ENCODE measurements around the gene AURKB.

DNA sequence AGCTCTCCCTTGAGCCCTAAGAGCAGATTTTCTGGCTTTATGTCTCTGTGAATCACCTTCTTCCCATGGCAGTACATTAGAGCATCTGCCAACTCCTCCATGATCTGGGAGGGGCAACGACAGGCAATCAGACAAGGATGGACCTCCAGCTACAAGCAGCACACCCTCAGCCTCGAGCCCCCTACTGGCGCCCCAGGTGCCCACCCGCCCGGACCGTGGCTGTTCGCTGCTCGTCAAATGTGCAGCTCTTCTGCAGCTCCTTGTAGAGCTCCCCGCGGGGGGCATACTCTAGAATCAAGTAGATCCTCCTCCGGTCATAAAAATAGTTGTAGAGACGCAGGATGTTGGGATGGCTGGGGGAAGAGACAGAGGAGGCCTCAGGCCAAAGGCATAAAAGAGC, 3.8 kb downstream of the AURKB start:
- TF ChIP-seq DPF2 (CRISPR knock-in tag; IDR thresholded peaks at IDR 0.05; ENCODE audit: borderline replicate concordance, low read depth) (no peak), POLR2A (IDR thresholded peaks at IDR 0.05; ENCODE audit: insufficient read depth in 1 of 2, low read depth in 2 of 2, low read length in 2 of 2) (no peak), HNRNPLL (IDR thresholded peaks at IDR 0.05; ENCODE audit: low read depth, low read length, poor library complexity, severe bottlenecking) (no peak), ZNF547 (CRISPR knock-in tag; IDR thresholded peaks at IDR 0.05) (no peak), CHD2 (IDR thresholded peaks at IDR 0.05; ENCODE audit: low read depth, low read length) (no peak), SP2 (CRISPR knock-in tag; IDR thresholded peaks at IDR 0.05) (no peak), RELA (CRISPR knock-in tag; IDR thresholded peaks at IDR 0.05) (no peak), CC2D1A (CRISPR knock-in tag; IDR thresholded peaks at IDR 0.05) (no peak), MAFK (conservative IDR thresholded peaks at IDR 0.05 in 1 of 2, IDR thresholded peaks at IDR 0.05 in 1 of 2; ENCODE audit: low read length in 2 of 2) (no peak), TOE1 (CRISPR knock-in tag; IDR thresholded peaks at IDR 0.05) (no peak), NFATC3 (CRISPR knock-in tag; IDR thresholded peaks at IDR 0.05) (no peak)
- TF ChIP-seq, protein P1, sequence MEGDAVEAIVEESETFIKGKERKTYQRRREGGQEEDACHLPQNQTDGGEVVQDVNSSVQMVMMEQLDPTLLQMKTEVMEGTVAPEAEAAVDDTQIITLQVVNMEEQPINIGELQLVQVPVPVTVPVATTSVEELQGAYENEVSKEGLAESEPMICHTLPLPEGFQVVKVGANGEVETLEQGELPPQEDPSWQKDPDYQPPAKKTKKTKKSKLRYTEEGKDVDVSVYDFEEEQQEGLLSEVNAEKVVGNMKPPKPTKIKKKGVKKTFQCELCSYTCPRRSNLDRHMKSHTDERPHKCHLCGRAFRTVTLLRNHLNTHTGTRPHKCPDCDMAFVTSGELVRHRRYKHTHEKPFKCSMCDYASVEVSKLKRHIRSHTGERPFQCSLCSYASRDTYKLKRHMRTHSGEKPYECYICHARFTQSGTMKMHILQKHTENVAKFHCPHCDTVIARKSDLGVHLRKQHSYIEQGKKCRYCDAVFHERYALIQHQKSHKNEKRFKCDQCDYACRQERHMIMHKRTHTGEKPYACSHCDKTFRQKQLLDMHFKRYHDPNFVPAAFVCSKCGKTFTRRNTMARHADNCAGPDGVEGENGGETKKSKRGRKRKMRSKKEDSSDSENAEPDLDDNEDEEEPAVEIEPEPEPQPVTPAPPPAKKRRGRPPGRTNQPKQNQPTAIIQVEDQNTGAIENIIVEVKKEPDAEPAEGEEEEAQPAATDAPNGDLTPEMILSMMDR (CRISPR knock-in tag; IDR thresholded peaks at IDR 0.05) = no peak
- TF ChIP-seq, protein P2, sequence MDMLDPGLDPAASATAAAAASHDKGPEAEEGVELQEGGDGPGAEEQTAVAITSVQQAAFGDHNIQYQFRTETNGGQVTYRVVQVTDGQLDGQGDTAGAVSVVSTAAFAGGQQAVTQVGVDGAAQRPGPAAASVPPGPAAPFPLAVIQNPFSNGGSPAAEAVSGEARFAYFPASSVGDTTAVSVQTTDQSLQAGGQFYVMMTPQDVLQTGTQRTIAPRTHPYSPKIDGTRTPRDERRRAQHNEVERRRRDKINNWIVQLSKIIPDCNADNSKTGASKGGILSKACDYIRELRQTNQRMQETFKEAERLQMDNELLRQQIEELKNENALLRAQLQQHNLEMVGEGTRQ (IDR thresholded peaks at IDR 0.05; ENCODE audit: low read depth, low read length) = no peak
- TF ChIP-seq, protein P2 (CRISPR knock-in tag; IDR thresholded peaks at IDR 0.05; ENCODE audit: borderline replicate concordance) = no peak

Measured in HepG2 (cell line).